Measurements from ENCODE around the gene ZNF783. TPM values are rescaled to one million over a fixed set of nuclear protein-coding genes. Genes with fewer than 3 reads are reported as not detected.

Gene ZNF783
- total RNA-seq, 2 donors from 2014 or later = 5.5 to 8.9 TPM

DNA sequence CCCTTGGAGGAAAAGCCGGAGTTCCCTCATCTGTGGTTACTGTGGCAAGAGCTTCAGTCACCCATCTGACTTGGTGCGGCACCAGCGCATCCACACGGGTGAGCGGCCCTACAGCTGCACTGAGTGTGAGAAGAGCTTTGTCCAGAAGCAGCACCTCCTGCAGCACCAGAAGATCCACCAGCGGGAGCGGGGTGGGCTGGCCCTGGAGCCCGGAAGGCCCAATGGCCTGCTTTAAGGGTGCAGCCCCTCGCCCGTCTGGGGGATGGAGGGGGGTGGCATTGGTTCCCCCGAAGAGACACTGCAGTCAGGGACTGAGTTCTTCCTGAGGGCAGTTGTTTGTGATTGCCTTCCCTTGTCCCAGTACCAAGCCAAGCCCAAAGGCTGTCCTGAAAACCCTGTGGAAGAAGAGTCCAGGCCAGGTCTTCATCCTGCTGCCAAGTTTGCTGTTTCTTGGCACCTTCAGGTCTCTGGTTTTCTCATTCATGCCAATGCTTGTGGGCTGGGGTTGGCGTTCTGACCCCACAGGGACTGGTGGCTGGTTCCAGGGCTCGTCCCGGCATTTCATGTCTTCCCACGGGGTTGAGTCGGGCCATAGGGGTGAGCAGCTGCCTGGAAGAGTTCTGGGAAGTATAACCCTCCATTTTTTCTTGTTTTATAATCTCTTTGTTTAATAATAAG lies 7.7 kb upstream of the ZNF783 start:
- Histone ChIP-seq H3K4me3 (no peak overlapping the region), H3K27ac (no peak overlapping the region), H3K27me3 (no peaks in the 10 kb centered on the region), H3K9ac (ENCODE audit: low read depth in 2 of 2, low read length in 2 of 2) (no peak overlapping the region), H3K4me1 (no peaks in the 10 kb centered on the region), H3K9me3 (no peaks in the 10 kb centered on the region), H3K36me3 (peaks cover 13% of the 10 kb centered on the region)
- DNase-seq = no peak
- TF ChIP-seq, protein P1, sequence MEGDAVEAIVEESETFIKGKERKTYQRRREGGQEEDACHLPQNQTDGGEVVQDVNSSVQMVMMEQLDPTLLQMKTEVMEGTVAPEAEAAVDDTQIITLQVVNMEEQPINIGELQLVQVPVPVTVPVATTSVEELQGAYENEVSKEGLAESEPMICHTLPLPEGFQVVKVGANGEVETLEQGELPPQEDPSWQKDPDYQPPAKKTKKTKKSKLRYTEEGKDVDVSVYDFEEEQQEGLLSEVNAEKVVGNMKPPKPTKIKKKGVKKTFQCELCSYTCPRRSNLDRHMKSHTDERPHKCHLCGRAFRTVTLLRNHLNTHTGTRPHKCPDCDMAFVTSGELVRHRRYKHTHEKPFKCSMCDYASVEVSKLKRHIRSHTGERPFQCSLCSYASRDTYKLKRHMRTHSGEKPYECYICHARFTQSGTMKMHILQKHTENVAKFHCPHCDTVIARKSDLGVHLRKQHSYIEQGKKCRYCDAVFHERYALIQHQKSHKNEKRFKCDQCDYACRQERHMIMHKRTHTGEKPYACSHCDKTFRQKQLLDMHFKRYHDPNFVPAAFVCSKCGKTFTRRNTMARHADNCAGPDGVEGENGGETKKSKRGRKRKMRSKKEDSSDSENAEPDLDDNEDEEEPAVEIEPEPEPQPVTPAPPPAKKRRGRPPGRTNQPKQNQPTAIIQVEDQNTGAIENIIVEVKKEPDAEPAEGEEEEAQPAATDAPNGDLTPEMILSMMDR (IDR thresholded peaks at IDR 0.05) = no peak
- intact Hi-C loops (cut with DNase I) = no loop called here

GRCh38 chr7:149255174-149255573 lies 6.8 kb upstream of the ZNF783 start:
- Histone ChIP-seq H3K9me3 (no peaks in the 10 kb centered on the region), H3K27ac (no peak overlapping the region), H3K36me3 (peaks cover 13% of the 10 kb centered on the region), H3K4me1 (no peaks in the 10 kb centered on the region), H3K9ac (ENCODE audit: low read depth in 2 of 2, low read length in 2 of 2) (no peak overlapping the region), H3K27me3 (no peaks in the 10 kb centered on the region), H3K4me3 (no peak overlapping the region)
- no peak for DNase-seq
- TF ChIP-seq, protein P1 (IDR thresholded peaks at IDR 0.05) = no peak
- intact Hi-C loops (cut with DNase I) = no loop called here

DNA sequence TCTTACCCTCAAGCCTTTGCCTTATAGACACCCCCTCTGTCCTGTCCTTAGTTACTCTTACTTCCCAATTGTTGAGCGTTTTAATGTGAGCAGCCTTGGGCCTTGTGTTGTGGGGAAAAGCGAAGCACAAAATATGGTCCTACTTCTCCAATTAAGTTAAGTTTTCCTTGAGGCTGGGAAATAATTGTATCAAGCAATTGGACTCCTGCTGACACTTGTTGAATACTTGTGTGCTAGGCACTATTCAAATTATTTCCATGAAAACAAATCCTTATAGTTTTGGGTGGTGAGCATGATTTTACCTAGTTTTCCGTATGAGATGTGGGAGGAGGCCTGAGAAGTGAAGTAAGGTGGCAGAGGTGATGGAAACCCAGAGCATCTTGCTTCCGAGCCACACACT lies 5.4 kb upstream of the ZNF783 start:
- no peak for DNase-seq
- intact Hi-C loops (cut with DNase I) = no loop called here
- H3K36me3 ChIP-seq = peaks cover 13% of the 10 kb centered on the region
- no peak overlapping the region for H3K4me3 ChIP-seq
- no peak overlapping the region for H3K27ac ChIP-seq
- no peaks in the 10 kb centered on the region for H3K27me3 ChIP-seq
- no peak overlapping the region for H3K9ac ChIP-seq (ENCODE audit: low read depth in 2 of 2, low read length in 2 of 2)
- TF ChIP-seq, protein P1 (IDR thresholded peaks at IDR 0.05) = no peak
- H3K4me1 ChIP-seq = no peaks in the 10 kb centered on the region
- H3K9me3 ChIP-seq = no peaks in the 10 kb centered on the region

GRCh38 chr7:149257146-149257545 lies 4.8 kb upstream of the ZNF783 start:
- H3K27me3 ChIP-seq = no peaks in the 10 kb centered on the region
- TF ChIP-seq, protein P1 (IDR thresholded peaks at IDR 0.05) = no peak
- intact Hi-C loops (cut with DNase I) = no loop called here
- DNase-seq = no peak
- no peak overlapping the region for H3K27ac ChIP-seq
- peaks cover 10% of the 10 kb centered on the region for H3K36me3 ChIP-seq
- H3K9ac ChIP-seq (ENCODE audit: low read depth in 2 of 2, low read length in 2 of 2) = no peak overlapping the region
- no peaks in the 10 kb centered on the region for H3K9me3 ChIP-seq
- no peaks in the 10 kb centered on the region for H3K4me1 ChIP-seq
- H3K4me3 ChIP-seq = no peak overlapping the region

DNA sequence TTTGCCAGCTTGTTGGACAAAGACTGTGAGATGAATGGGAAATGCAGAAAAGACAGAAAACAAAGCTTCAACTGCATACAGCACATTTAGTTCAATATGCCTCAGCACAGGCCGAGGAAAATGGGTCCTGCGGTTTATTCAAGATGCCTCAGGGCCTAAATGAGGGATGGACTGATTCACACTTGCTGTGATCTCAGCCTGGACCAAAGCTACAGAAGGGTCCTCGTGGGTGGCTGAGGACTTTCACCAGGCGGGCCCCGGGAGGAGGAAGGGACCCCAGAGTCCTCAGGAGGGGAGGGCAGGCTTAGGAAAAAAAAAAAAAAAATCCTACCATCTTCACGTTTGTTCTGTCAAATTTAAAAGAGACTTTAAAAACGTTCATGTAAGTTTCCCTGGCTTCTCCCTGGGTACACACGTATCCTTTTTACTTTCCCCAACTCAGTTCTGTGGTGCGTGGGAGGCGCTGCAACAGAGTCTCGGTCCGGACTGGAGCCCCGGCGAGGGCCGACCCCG lies 624 bp upstream of the ZNF783 start:
- Histone ChIP-seq H3K27ac (peak overlapping the region; percentile 79), H3K27me3 (no peaks in the 10 kb centered on the region), H3K9me3 (no peaks in the 10 kb centered on the region), H3K4me1 (peaks cover 5% of the 10 kb centered on the region), H3K9ac (ENCODE audit: low read depth in 2 of 2, low read length in 2 of 2) (peak overlapping the region; percentile 60 to 95), H3K36me3 (no peaks in the 10 kb centered on the region), H3K4me3 (peak overlapping the region; percentile 49)
- TF ChIP-seq, protein P1 (IDR thresholded peaks at IDR 0.05) = no peak
- no peak for DNase-seq
- intact Hi-C loops (cut with DNase I) = no loop called here

Measured in colonic mucosa (tissue), 4 donors.